ENCODE data around the gene COL23A1. TPM values are rescaled to one million over a fixed set of nuclear protein-coding genes. Genes with fewer than 3 reads are reported as not detected.
A peak's percentile ranks its signal among the peaks of the same experiment; 100 is the strongest.

Gene COL23A1
- total RNA-seq, 1 experiment from 2014 or later = not detected

- TF ChIP-seq EZH2phosphoT487 (IDR thresholded peaks at IDR 0.05; ENCODE audit: borderline replicate concordance, low read length) (no peak), EZH2 (IDR thresholded peaks at IDR 0.05; ENCODE audit: low read length, unreplicated experiment) (no peak), CTCF (conservative IDR thresholded peaks at IDR 0.05; ENCODE audit: low read depth, low read length) (no peak)
- no peaks in the 10 kb centered on the region for H3K79me2 ChIP-seq (ENCODE audit: low read length)
- no peak overlapping the region for H3K4me2 ChIP-seq (ENCODE audit: low read length)
- no peaks in the 10 kb centered on the region for H3K9me2 ChIP-seq (replicated peaks; ENCODE audit: low read length)
- no peak overlapping the region for H3K4me3 ChIP-seq (ENCODE audit: low read length)
- no peak overlapping the region for H3K9ac ChIP-seq (ENCODE audit: low read length)
- no peaks in the 10 kb centered on the region for H3K9me3 ChIP-seq (ENCODE audit: low read length)
- H4K20me1 ChIP-seq (ENCODE audit: low read length) = no peaks in the 10 kb centered on the region
- no peaks in the 10 kb centered on the region for H3K27me3 ChIP-seq (ENCODE audit: low read length)
- H3K36me3 ChIP-seq (ENCODE audit: low read depth, low read length) = no peaks in the 10 kb centered on the region
- H2AFZ ChIP-seq (ENCODE audit: low read length) = no peak overlapping the region
- intact Hi-C loops (cut with micrococcal nuclease) = no loop called here
- BruUV-seq (replicated peaks) = no TSS peak
- no peaks in the 10 kb centered on the region for H3F3A ChIP-seq (ENCODE audit: low read length, unreplicated experiment)
- DNase-seq (no peak), ATAC-seq (no peak)
- ChIA-PET CTCF (no interaction called here), POLR2A (ENCODE audit: unreplicated experiment) (no interaction called here)
- H3K4me1 ChIP-seq (ENCODE audit: insufficient read depth, low read length) = no peaks in the 10 kb centered on the region
- no peak overlapping the region for H3K27ac ChIP-seq (ENCODE audit: low read length)
Measured at GRCh38 chr5:178252258-178252657, 337.9 kb downstream of the COL23A1 start.

- no peak overlapping the region for H3K27ac ChIP-seq (ENCODE audit: low read length)
- H4K20me1 ChIP-seq (ENCODE audit: low read length) = no peaks in the 10 kb centered on the region
- no peaks in the 10 kb centered on the region for H3K9me2 ChIP-seq (replicated peaks; ENCODE audit: low read length)
- H3K36me3 ChIP-seq (ENCODE audit: low read depth, low read length) = no peaks in the 10 kb centered on the region
- no TSS peak for BruUV-seq (replicated peaks)
- no peaks in the 10 kb centered on the region for H3K79me2 ChIP-seq (ENCODE audit: low read length)
- H3F3A ChIP-seq (ENCODE audit: low read length, unreplicated experiment) = no peaks in the 10 kb centered on the region
- POLR2A ChIA-PET (ENCODE audit: unreplicated experiment) = no interaction called here
- DNase-seq = no peak
- H3K4me3 ChIP-seq (ENCODE audit: low read length) = no peak overlapping the region
- H3K9me3 ChIP-seq (ENCODE audit: low read length) = no peaks in the 10 kb centered on the region
- no peak overlapping the region for H2AFZ ChIP-seq (ENCODE audit: low read length)
- no peaks in the 10 kb centered on the region for H3K4me1 ChIP-seq (ENCODE audit: insufficient read depth, low read length)
- CTCF ChIA-PET = no interaction called here
- H3K9ac ChIP-seq (ENCODE audit: low read length) = no peak overlapping the region
- intact Hi-C loops (cut with micrococcal nuclease) = no loop called here
- H3K4me2 ChIP-seq (ENCODE audit: low read length) = no peak overlapping the region
- ATAC-seq = no peak
- no peaks in the 10 kb centered on the region for H3K27me3 ChIP-seq (ENCODE audit: low read length)
- TF ChIP-seq CTCF (conservative IDR thresholded peaks at IDR 0.05; ENCODE audit: low read depth, low read length) = no peak
- TF ChIP-seq EZH2 (IDR thresholded peaks at IDR 0.05; ENCODE audit: low read length, unreplicated experiment) = no peak
- no peak for TF ChIP-seq EZH2phosphoT487 (IDR thresholded peaks at IDR 0.05; ENCODE audit: borderline replicate concordance, low read length)
Measured at GRCh38 chr5:178250263-178250662, 339.9 kb downstream of the COL23A1 start.

GRCh38 chr5:178249191-178249989 is 340.8 kb downstream of the COL23A1 start:
- Histone ChIP-seq H3K9me3 (ENCODE audit: low read length) (no peaks in the 10 kb centered on the region), H3K9ac (ENCODE audit: low read length) (no peak overlapping the region), H2AFZ (ENCODE audit: low read length) (no peak overlapping the region), H3K27ac (ENCODE audit: low read length) (no peak overlapping the region), H3K4me1 (ENCODE audit: insufficient read depth, low read length) (no peaks in the 10 kb centered on the region), H3F3A (ENCODE audit: low read length, unreplicated experiment) (no peaks in the 10 kb centered on the region), H3K27me3 (ENCODE audit: low read length) (no peaks in the 10 kb centered on the region), H3K79me2 (ENCODE audit: low read length) (no peaks in the 10 kb centered on the region), H3K36me3 (ENCODE audit: low read depth, low read length) (no peaks in the 10 kb centered on the region), H4K20me1 (ENCODE audit: low read length) (no peaks in the 10 kb centered on the region), H3K9me2 (replicated peaks; ENCODE audit: low read length) (no peaks in the 10 kb centered on the region), H3K4me3 (ENCODE audit: low read length) (no peak overlapping the region), H3K4me2 (ENCODE audit: low read length) (no peak overlapping the region)
- DNase-seq (peak; percentile 59), ATAC-seq (peak; percentile 45; the same call in 1 of the 2 replicates)
- no peak for TF ChIP-seq EZH2phosphoT487 (IDR thresholded peaks at IDR 0.05; ENCODE audit: borderline replicate concordance, low read length)
- no peak for TF ChIP-seq CTCF (conservative IDR thresholded peaks at IDR 0.05; ENCODE audit: low read depth, low read length)
- TF ChIP-seq EZH2 (IDR thresholded peaks at IDR 0.05; ENCODE audit: low read length, unreplicated experiment) = no peak
- ChIA-PET POLR2A (ENCODE audit: unreplicated experiment) (no interaction called here), CTCF (no interaction called here)
- no TSS peak for BruUV-seq (replicated peaks)
- intact Hi-C loops (cut with micrococcal nuclease) = no loop called here

All from PC-3 (cell line).